OCI-M2 (cell line): Measurements from ENCODE around the gene RNF222.

Source experiments
- DNase-seq: peaks from one replicate; lab custom pipeline; 2025; ENCODE audit not compliant: unreplicated experiment; lab: John Stamatoyannopoulos, UW

The RNF222 gene

GRCh38 chr17:8397636-8398035 is at the start of gene RNF222:
TSS of gene RNF222 (minus strand) at chr17:8397827. CDS start at chr17:8393461, 4,366 bp downstream.
- DNase-seq, result no peak

GRCh38 chr17:8445536-8445935 is 47.9 kb upstream of the RNF222 start:
- no peak for DNase-seq

- DNase-seq, result no peak
Measured at GRCh38 chr17:8444494-8444893, 46.9 kb upstream of the RNF222 start.

GRCh38 chr17:8443756-8444155 is 46.1 kb upstream of the RNF222 start:
- DNase-seq, result no peak

- DNase-seq, result no peak
Measured at GRCh38 chr17:8442310-8442709, 44.7 kb upstream of the RNF222 start.

- no peak for DNase-seq
Measured at GRCh38 chr17:8441690-8442089, 44.1 kb upstream of the RNF222 start.

- DNase-seq, result no peak
Measured at GRCh38 chr17:8439681-8440080, 42.1 kb upstream of the RNF222 start.

- no peak for DNase-seq
Measured at GRCh38 chr17:8438441-8438840, 40.8 kb upstream of the RNF222 start.

- DNase-seq, result no peak
Measured at GRCh38 chr17:8436844-8437171, 39.2 kb upstream of the RNF222 start.

- no peak for DNase-seq
Measured at GRCh38 chr17:8436169-8436843, 38.7 kb upstream of the RNF222 start.

GRCh38 chr17:8435245-8436168 is 37.9 kb upstream of the RNF222 start, which contains the start of gene NDEL1:
TSS of gene NDEL1 (plus strand) at chr17:8435884. CDS start at chr17:8444272, 8,388 bp downstream.
- DNase-seq, result peak; percentile 57

GRCh38 chr17:8430966-8431365 is 33.3 kb upstream of the RNF222 start:
- no peak for DNase-seq

- no peak for DNase-seq
Measured at GRCh38 chr17:8426802-8427201, 29.2 kb upstream of the RNF222 start.

- no peak for DNase-seq
Measured at GRCh38 chr17:8426094-8426720, 28.6 kb upstream of the RNF222 start.

- DNase-seq, result no peak
Measured at GRCh38 chr17:8421571-8421970, 23.9 kb upstream of the RNF222 start.

- DNase-seq, result no peak
Measured at GRCh38 chr17:8420041-8420934, 22.7 kb upstream of the RNF222 start.

- no peak for DNase-seq
Measured at GRCh38 chr17:8419305-8419704, 21.7 kb upstream of the RNF222 start.

- no peak for DNase-seq
Measured at GRCh38 chr17:8418471-8418870, 20.8 kb upstream of the RNF222 start.

- no peak for DNase-seq
Measured at GRCh38 chr17:8417806-8418205, 20.2 kb upstream of the RNF222 start.

GRCh38 chr17:8413938-8414337 is 16.3 kb upstream of the RNF222 start:
- DNase-seq, result no peak

- no peak for DNase-seq
Measured at GRCh38 chr17:8413328-8413727, 15.7 kb upstream of the RNF222 start.
